HepG2 (cell line): ENCODE data around the gene PAK3. TPM values are rescaled to one million over a fixed set of nuclear protein-coding genes. Genes with fewer than 3 reads are reported as not detected.

Source experiments
- ATAC-seq: fragments of 200-7000 bp; cut with Tn5 transposase; 3 replicates; pipeline ENCODE4 v1.9.1; 2020; ENCODE audit warnings: mild to moderate bottlenecking, moderate library complexity
- BruUV-seq: library from RNA; stranded (reverse); fragments of 400-500 nt; replicated peaks from 2 replicates; lab custom pipeline; 2021; lab: Mats Ljungman, UMichigan
- CTCF ChIA-PET: fragments of 300-600 bp; formaldehyde crosslinking; extraction: SDS; loops from one replicate; lab custom pipeline; 2021; ENCODE audit warnings: low total read pairs, inconsistent platforms, low intra/inter-chr PET ratio; lab: Yijun Ruan, JAX
- POLR2A ChIA-PET: fragments of 350-600 bp; sonication (Branson Sonifier 250); formaldehyde crosslinking; loops from one replicate; lab custom pipeline; 2020; ENCODE audit warnings: antibody characterized with exemption, inconsistent platforms; lab: Yijun Ruan, JAX
- DNase-seq: peaks from one replicate; pipeline ENCODE4 v3.0.0-alpha.2; 2015; ENCODE audit warnings: low spot score
- FAIRE-seq: peaks from 3 replicates; lab custom pipeline; 2011; peaks lifted over from hg19 to GRCh38; lab: Jason Lieb, UNC
- H2AFZ ChIP-seq: one replicate; pipeline ENCODE4 v1.6.1; 2011; ENCODE audit warnings: low read length, inconsistent platforms
- H3K27ac ChIP-seq: fragments of 300-600 bp; 3 replicates; pipeline ENCODE4 v1.8.0; 2011; ENCODE audit warnings: mixed run types, mild to moderate bottlenecking, mixed read lengths, low read length, inconsistent platforms; ENCODE audit not compliant: insufficient read depth; ENCODE audit errors: extremely low read length
- H3K27me3 ChIP-seq, 2 experiments: fragments of 200-600 bp in 1 of 2; 2 replicates in 1 of 2; 3 replicates in 1 of 2; pipeline versions ENCODE4 v1.6.0 to v1.8.0; 2011; ENCODE audit warnings: low read length in 2 of 2, mild to moderate bottlenecking in 2 of 2, moderate library complexity in 2 of 2, inconsistent platforms in 1 of 2; ENCODE audit not compliant: insufficient read depth in 2 of 2, control insufficient read depth in 1 of 2
- H3K36me3 ChIP-seq, 2 experiments: fragments of 200-600 bp in 1 of 2; replicated peaks in 1 of 2; 2 replicates in 1 of 2; 3 replicates in 1 of 2; pipeline versions ENCODE4 v1.5.1 to v1.8.0; 2011; ENCODE audit warnings: low read length in 2 of 2, inconsistent platforms in 1 of 2; ENCODE audit not compliant: insufficient read depth in 2 of 2, control insufficient read depth in 1 of 2
- H3K4me1 ChIP-seq: 2 replicates; pipeline ENCODE4 v1.5.1; 2012; ENCODE audit warnings: low read length, inconsistent platforms; ENCODE audit not compliant: insufficient read depth
- H3K4me2 ChIP-seq: 2 replicates; pipeline ENCODE4 v1.6.0; 2011; ENCODE audit warnings: low read depth, low read length, inconsistent platforms
- H3K4me3 ChIP-seq, 3 experiments: fragments of 200-600 bp in 1 of 3; sonication (generic), shearing (Covaris generic) in 1 of 3; replicated peaks in 1 of 3; 2 replicates each; pipeline ENCODE4 v1.5.1; 2011 to 2016; ENCODE audit warnings: low read length in 3 of 3, inconsistent platforms in 2 of 3, low read depth in 2 of 3, mild to moderate bottlenecking in 2 of 3, control low read depth in 1 of 3, mixed read lengths in 1 of 3; ENCODE audit not compliant: insufficient read depth in 1 of 3
- H3K79me2 ChIP-seq: one replicate; pipeline ENCODE4 v1.6.1; 2011; ENCODE audit warnings: low read length, inconsistent platforms; ENCODE audit not compliant: insufficient read depth
- H3K9ac ChIP-seq: 2 replicates; pipeline ENCODE4 v1.6.0; 2011; ENCODE audit warnings: mild to moderate bottlenecking, low read depth, low read length, inconsistent platforms; ENCODE audit not compliant: insufficient read depth
- H3K9me3 ChIP-seq: 2 replicates; pipeline ENCODE4 v1.5.1; 2012; ENCODE audit warnings: mild to moderate bottlenecking, low read length
- H4K20me1 ChIP-seq: 2 replicates; pipeline ENCODE4 v1.6.0; 2011; ENCODE audit warnings: inconsistent platforms, mild to moderate bottlenecking, low read length, moderate library complexity; ENCODE audit not compliant: insufficient read depth
- ARNT2 ChIP-seq: sonication (generic); formaldehyde crosslinking; IDR thresholded peaks from 2 replicates; pipeline ENCODE4 v1.8.0; 2022; ENCODE audit warnings: mild to moderate bottlenecking, low read depth, missing genetic modification reagents, moderate library complexity
- GLI4 ChIP-seq: sonication (generic); formaldehyde crosslinking; IDR thresholded peaks from 2 replicates; pipeline ENCODE4 v1.5.1; 2020; ENCODE audit warnings: missing genetic modification reagents, mild to moderate bottlenecking, moderate library complexity, borderline replicate concordance
- TOE1 ChIP-seq: sonication (generic); formaldehyde crosslinking; IDR thresholded peaks from 2 replicates; pipeline ENCODE4 v1.4.0; 2020; ENCODE audit warnings: mild to moderate bottlenecking, missing genetic modification reagents
- ZNF766 ChIP-seq: sonication (generic); formaldehyde crosslinking; IDR thresholded peaks from 2 replicates; pipeline ENCODE4 v1.5.0; 2020; ENCODE audit warnings: missing genetic modification reagents, borderline replicate concordance
- WGBS: methylation state at CpG from one replicate; pipeline ENCODE4 v1.1.6; 2017; ENCODE audit warnings: low lambda C conversion rate; 5-methylcytosine and 5-hydroxymethylcytosine counted together
- in situ Hi-C: cut with HindIII; loops from 2 replicates; pipeline ENCODE4 v1.10.0; 2017; ENCODE audit warnings: low pct_unique_long_range_greater_than_20kb; ENCODE audit not compliant: extremely low pct_ligation_motif_present
- intact Hi-C: fragments of 100-400 bp; cut with micrococcal nuclease; formaldehyde crosslinking; loops from one replicate; pipeline ENCODE4 v1.10.0; 2022; ENCODE audit not compliant: unreplicated experiment
- polyA plus RNA-seq, 8 experiments: library from polyadenylated mRNA; depleted of rRNA in 3 of 8; stranded (reverse) in 7 of 8; unstranded in 1 of 8; fragments of >200 nt; fragmentation: Illumina TruSeq in 4 of 8; extraction: Trizol in 4 of 8; gene quantifications; 2 replicates each; pipeline versions ENCODE4 v1.2.1 to v1.2.3, GENCODE V29; 2011 to 2016; ENCODE audit warnings: low read depth in 4 of 8, missing spikeins in 1 of 8, mixed read lengths in 1 of 8; ENCODE audit not compliant: insufficient read depth in 1 of 8
- total RNA-seq, 5 experiments: library from RNA; depleted of rRNA; stranded (reverse); fragments of >200 nt; fragmentation: Illumina TruSeq; extraction: Trizol; gene quantifications; 2 replicates each; pipeline ENCODE4 v1.2.3, GENCODE V29; 2016; ENCODE audit warnings: low read depth in 1 of 5
- TF ChIP-seq, protein P1 (sequence below), 2 experiments: sonication (generic) in 1 of 2; formaldehyde crosslinking in 1 of 2; IDR thresholded peaks; 2 replicates each; pipeline versions ENCODE4 v1.6.1 to v1.9.0; 2014 to 2022; ENCODE audit warnings: antibody characterized with exemption in 1 of 2, borderline replicate concordance in 1 of 2, inconsistent platforms in 1 of 2, low read depth in 1 of 2, missing genetic modification reagents in 1 of 2

The PAK3 gene
- total and polyA plus RNA-seq, 2 of the 13 experiments (the other 11 are each of a cell fraction or from before 2014, with no cell fraction given), result not detected

DNA sequence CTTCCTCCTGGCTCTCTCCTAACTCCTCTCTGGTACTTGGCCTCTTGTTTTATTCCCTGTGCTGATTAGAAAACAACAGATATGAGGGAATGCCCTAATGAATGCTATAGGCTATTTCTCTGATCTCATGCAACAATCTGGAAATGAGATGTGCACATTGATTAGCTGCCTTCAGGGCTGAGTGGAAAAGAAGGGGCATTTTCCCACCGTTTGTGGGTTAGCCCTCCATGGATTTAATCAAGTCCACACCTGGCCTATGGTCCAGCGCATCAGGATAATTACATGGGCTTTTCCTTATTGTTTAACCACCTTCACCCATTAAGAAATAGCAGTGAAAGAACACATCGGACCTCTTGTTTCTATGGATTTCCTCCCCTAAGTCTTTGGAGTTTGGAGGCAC, 104.3 kb downstream of the PAK3 start:
- H3K27me3 ChIP-seq, result no peaks in the 10 kb centered on the region
- in situ Hi-C loops (no loop called here), intact Hi-C loops (no loop called here)
- no peaks in the 10 kb centered on the region for H3K9me3 ChIP-seq
- H3K4me3 ChIP-seq, result no peak overlapping the region
- H3K79me2 ChIP-seq, result no peaks in the 10 kb centered on the region
- H2AFZ ChIP-seq, result no peak overlapping the region
- DNase-seq (no peak), ATAC-seq (no peak), FAIRE-seq (no peak)
- no TSS peak for BruUV-seq
- ChIA-PET CTCF (no interaction called here), POLR2A (no interaction called here)
- H3K36me3 ChIP-seq, result no peaks in the 10 kb centered on the region
- no peak overlapping the region for H3K9ac ChIP-seq
- H4K20me1 ChIP-seq, result no peaks in the 10 kb centered on the region
- 0% methylated on average over 2 of the region's 3 CpGs for WGBS
- TF ChIP-seq GLI4 (CRISPR knock-in tag) (no peak), TOE1 (CRISPR knock-in tag) (no peak), ARNT2 (CRISPR knock-in tag) (no peak), ZNF766 (no peak)
- TF ChIP-seq, protein P1, sequence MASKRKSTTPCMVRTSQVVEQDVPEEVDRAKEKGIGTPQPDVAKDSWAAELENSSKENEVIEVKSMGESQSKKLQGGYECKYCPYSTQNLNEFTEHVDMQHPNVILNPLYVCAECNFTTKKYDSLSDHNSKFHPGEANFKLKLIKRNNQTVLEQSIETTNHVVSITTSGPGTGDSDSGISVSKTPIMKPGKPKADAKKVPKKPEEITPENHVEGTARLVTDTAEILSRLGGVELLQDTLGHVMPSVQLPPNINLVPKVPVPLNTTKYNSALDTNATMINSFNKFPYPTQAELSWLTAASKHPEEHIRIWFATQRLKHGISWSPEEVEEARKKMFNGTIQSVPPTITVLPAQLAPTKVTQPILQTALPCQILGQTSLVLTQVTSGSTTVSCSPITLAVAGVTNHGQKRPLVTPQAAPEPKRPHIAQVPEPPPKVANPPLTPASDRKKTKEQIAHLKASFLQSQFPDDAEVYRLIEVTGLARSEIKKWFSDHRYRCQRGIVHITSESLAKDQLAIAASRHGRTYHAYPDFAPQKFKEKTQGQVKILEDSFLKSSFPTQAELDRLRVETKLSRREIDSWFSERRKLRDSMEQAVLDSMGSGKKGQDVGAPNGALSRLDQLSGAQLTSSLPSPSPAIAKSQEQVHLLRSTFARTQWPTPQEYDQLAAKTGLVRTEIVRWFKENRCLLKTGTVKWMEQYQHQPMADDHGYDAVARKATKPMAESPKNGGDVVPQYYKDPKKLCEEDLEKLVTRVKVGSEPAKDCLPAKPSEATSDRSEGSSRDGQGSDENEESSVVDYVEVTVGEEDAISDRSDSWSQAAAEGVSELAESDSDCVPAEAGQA (IDR thresholded peaks at IDR 0.05; ENCODE audit: low read depth), result no peak
- TF ChIP-seq, protein P1 (CRISPR knock-in tag; IDR thresholded peaks at IDR 0.05; ENCODE audit: borderline replicate concordance), result no peak
- no peak overlapping the region for H3K4me2 ChIP-seq
- H3K4me1 ChIP-seq, result no peaks in the 10 kb centered on the region
- no peak overlapping the region for H3K27ac ChIP-seq
